Left renal cortex interstitium (tissue), 4 donors: Measurements from ENCODE around the gene ANO7. TPM values are rescaled to one million over a fixed set of nuclear protein-coding genes. Genes with fewer than 3 reads are reported as not detected.

Experiments used
- DNase-seq, 4 donors: peaks; one replicate each; pipeline ENCODE4 v3.0.0-alpha.2; 2013; ENCODE audit warnings: low read depth in 4 of 4, low spot score in 2 of 4, missing footprints in 1 of 4
- polyA plus RNA-seq, 4 donors: library from polyadenylated mRNA; unstranded; fragments of 120-200 nt; gene quantifications; one replicate each; pipeline ENCODE4 v1.2.1, GENCODE V29; 2013; ENCODE audit not compliant: insufficient read length in 4 of 4

Gene ANO7
- polyA plus RNA-seq, 4 donors, result 1.3 to 3.4 (median 1.9) TPM

DNA sequence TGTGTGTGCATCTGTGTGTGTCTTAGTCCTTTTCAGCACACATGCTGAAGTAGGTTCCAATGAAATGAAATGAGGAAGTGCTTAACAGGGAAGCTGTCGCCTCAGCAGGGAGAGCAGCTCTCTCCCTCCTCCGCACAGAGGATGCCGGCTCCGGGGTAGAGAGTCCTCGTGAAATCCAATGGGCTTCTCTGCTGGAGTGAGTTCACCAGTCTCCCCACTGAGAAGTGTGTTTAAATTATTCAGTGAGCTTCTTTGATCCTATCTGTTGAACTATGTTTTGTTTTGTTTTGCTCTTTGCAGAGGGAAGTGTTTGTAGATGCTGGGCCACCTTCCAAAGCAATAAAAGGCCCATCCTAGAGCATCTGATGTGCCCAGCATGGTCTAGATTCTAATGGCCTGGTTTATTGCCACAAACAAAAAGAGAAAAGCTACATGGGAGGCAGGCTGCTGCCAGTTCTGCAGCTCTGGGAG lies 31.5 kb upstream of the ANO7 start:
- no peak for DNase-seq

- no peak for DNase-seq
These were observed 30.5 kb upstream of the ANO7 start for GRCh38 chr2:241157841-241158545.

GRCh38 chr2:241158546-241158900 lies 30.0 kb upstream of the ANO7 start:
- no peak for DNase-seq

DNA sequence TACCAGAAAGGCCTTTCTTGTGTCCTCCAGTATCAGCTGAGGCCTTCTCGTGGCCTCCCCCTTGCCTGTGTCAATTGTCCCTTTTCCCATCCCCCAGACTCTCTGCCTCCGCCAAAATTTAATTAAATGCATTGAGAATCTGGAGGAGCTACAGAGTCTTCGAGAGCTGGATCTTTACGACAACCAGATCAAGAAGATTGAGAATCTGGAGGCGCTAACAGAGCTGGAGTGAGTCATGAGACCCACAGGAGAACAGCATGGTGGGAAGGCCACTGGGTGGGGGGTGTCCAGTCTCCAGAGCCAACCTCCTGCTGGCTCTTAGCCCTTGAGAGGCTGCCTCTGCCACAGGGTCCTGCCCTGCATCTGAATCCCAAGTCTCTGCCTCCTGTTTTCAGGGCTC lies 29.4 kb upstream of the ANO7 start:
- no peak for DNase-seq

DNA sequence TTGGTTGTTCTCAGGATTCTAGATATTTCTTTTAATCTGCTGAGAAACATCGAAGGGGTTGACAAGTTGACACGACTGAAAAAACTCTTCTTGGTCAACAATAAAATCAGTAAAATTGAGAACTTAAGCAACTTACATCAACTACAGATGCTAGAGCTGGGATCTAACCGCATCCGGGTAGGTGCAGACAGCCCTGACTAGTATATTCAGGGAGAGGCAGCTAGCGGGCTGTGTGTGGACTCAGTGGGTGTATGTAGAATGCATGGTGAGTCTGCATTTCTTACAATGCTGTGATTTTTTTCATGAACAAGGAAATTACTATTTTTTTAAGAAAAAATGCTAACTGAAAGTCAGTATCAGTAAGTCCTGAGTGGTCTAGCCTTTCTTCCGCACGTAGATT lies 28.2 kb upstream of the ANO7 start:
- no peak for DNase-seq

DNA sequence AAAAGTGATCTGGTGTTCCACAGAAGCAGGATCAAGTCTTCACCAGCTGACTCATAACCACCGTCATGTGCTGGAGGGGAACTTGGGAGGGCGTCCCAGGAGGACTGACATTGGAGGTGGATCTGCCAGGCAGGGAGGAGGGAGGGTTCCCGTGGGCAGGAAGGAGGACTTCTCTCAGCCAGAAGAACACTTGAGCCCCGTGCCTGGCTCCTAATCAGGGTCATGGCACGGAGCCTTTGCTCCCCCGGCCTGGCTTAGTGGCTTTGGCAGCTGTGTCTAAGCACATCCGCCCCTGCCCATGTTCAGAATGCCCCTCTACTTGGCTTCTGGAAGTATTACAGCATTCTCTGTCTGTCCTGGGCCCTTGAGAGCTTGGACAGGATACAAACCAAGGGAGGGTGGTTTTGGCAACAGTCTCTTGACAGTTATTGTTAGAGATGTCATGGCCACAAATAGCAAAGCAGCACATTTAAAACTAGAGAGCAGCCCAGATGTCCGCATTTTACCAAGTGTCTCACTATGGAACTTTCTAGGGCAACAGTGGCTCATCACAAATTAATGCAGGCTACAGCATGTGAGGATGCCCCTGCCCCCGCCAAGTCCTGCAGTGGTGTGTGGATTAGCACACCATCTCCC lies 26.7 kb upstream of the ANO7 start:
- DNase-seq, result no peak

- DNase-seq, result no peak
These were observed 24.8 kb upstream of the ANO7 start for GRCh38 chr2:241163601-241164118.

GRCh38 chr2:241168366-241168765 lies 20.1 kb upstream of the ANO7 start:
- no peak for DNase-seq

- DNase-seq, result no peak
These were observed 14.9 kb upstream of the ANO7 start for GRCh38 chr2:241173557-241173956.

GRCh38 chr2:241177526-241178334 lies 10.7 kb upstream of the ANO7 start:
- no peak for DNase-seq

- DNase-seq, result no peak
These were observed 9.5 kb upstream of the ANO7 start for GRCh38 chr2:241178961-241179360.

- DNase-seq, result no peak
These were observed 8.6 kb upstream of the ANO7 start for GRCh38 chr2:241179899-241180298.

- no peak for DNase-seq
These were observed 8.0 kb upstream of the ANO7 start for GRCh38 chr2:241180495-241180894.

DNA sequence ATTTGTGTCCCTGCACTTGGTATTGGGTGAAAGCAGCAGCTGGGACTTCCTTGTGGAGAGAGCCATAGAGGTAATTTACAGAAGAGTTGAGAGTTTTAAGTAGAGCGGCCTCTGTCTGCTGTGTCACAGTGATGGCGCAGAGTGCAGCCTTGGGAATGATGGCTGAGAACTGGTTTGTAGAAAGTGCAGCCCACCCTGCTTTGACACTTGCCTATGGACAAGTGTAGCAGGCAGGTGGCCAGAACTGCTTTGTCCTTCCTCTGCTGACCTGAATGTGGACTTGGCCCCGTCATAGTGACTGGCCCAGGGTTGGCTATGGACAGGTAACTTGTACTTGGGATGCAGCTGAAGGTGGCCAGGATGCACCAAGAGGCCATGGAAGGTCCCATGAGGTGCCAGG lies 6.4 kb upstream of the ANO7 start:
- no peak for DNase-seq

DNA sequence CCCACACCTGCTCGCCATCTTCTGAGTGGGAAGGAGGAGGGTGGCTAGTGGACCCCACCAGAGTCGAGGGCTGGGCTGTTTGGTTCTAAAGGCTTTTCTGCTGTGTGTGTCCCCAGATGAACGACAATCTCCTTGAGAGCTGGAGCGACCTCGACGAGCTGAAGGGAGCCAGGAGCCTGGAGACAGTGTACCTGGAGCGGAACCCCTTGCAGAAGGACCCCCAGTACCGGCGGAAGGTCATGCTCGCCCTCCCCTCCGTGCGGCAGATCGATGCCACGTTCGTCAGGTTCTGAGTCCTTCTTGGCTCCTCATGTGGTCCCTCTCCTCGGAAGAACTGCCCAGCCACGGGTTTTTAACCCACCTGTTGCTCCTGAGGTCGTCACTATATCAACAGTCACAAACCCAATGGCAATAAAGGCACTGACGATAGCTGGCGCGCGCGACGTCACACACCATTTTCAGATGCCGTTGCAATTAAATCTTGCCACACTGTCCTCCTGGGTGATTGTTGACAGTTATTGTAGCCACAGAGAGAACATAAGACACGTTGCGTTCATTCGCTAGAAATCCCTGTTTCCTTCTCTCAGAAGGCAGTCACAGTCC lies 5.8 kb upstream of the ANO7 start:
- no peak for DNase-seq

GRCh38 chr2:241183221-241183620 lies 5.3 kb upstream of the ANO7 start:
- no peak for DNase-seq

GRCh38 chr2:241184901-241185300 lies 3.6 kb upstream of the ANO7 start:
- DNase-seq, result no peak

GRCh38 chr2:241185961-241186360 lies 2.5 kb upstream of the ANO7 start:
- DNase-seq, result no peak

DNA sequence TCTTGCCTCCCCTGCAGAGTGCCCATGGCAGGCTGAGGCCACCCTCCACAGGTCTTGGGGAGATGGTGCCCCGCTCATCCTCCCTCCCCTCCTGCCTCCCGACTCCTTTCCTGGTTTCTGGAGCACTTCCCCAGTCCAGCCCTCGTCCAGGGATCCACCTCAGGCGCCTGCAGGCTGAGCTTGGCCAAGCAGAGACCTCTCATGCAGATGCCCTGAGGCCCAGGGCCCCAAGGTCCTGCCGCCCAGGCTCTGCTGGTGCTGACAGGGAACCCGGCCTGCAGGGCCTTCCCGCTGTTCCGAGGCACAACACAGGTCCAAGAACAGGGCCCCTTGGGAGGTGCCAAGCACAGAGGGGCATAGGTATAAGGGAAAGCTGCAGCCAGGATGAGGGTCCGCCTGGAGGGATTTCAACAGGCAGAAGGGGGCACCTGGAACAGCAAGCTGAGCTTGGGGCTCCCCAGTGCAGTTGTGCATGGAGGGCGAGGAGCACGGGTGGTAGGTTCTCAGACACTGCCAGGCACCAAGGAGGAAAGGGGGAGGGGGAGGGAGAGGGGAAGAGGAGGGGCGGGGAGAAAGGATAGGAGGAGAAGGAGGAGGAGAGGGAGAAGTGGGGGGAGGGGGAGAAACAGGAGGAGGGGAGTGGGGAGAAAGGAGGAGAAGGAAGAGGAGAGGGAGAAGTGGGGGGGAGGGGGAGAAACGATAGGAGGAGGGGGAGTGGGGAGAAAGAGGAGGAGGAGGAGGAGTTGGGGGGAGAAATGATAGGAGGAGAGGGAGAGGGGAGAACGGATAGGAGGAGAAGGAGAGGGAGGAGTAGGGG lies 1.2 kb upstream of the ANO7 start:
- DNase-seq, result no peak

DNA sequence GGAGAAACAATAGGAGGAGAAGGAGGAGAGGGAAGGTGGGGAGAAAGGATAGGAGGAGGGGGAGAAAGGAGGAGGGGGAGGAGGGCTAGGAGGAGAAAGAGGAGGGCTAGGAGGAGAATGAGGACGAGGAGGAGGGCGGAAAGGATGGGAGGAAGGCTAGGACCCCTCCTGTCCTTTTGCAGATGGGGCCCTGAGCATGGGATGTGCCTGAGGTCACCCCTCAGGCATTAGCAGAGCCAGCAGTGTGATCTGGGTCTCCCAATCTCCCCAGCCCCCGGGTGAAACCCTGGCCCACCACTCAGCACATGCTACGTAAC lies 601 bp upstream of the ANO7 start:
- DNase-seq, result no peak
